PC-3 (cell line): ENCODE data around the gene GLG1. TPM values are rescaled to one million over a fixed set of nuclear protein-coding genes. Genes with fewer than 3 reads are reported as not detected.

ENCODE experiments used
- ATAC-seq: fragments of 200-7000 bp; cut with Tn5 transposase; 2 replicates; pipeline ENCODE4 v1.9.1; 2020; ENCODE audit warnings: mild to moderate bottlenecking, moderate library complexity
- BruUV-seq: library from RNA; stranded (reverse); fragments of 400-500 nt; replicated peaks from 2 replicates; lab custom pipeline; 2021; lab: Mats Ljungman, UMichigan
- CTCF ChIA-PET: fragments of 300-600 bp; sonication (Branson Sonifier 250); formaldehyde crosslinking; loops from one replicate; lab custom pipeline; 2022; ENCODE audit warnings: antibody characterized with exemption; lab: Charles Lee
- POLR2A ChIA-PET: fragments of 300-600 bp; sonication (Branson Sonifier 250); formaldehyde crosslinking; loops from one replicate; lab custom pipeline; 2022; ENCODE audit warnings: antibody characterized with exemption; ENCODE audit not compliant: unreplicated experiment; lab: Charles Lee
- DNase-seq: peaks from one replicate; pipeline ENCODE4 v3.0.0-alpha.2; 2015
- H2AFZ ChIP-seq: fragments of 300-600 bp; sonication (generic); 2 replicates; pipeline ENCODE4 v1.6.0; 2016; ENCODE audit warnings: antibody characterized with exemption, low read length
- H3F3A ChIP-seq: fragments of 300-600 bp; sonication (generic); one replicate; pipeline ENCODE4 v1.6.0; 2017; ENCODE audit warnings: antibody characterized with exemption, low read length, control low read depth, mild to moderate bottlenecking; ENCODE audit not compliant: unreplicated experiment
- H3K27ac ChIP-seq: fragments of 300-600 bp; sonication (generic); 2 replicates; pipeline ENCODE4 v1.5.1; 2016; ENCODE audit warnings: mild to moderate bottlenecking, low read length
- H3K27me3 ChIP-seq: fragments of 300-600 bp; sonication (generic); 2 replicates; pipeline ENCODE4 v1.6.1; 2016; ENCODE audit warnings: low read length, mixed read lengths
- H3K36me3 ChIP-seq: fragments of 300-600 bp; sonication (generic); 2 replicates; pipeline ENCODE4 v1.6.1; 2016; ENCODE audit warnings: low read depth, mixed run types, low read length, mixed read lengths
- H3K4me1 ChIP-seq: fragments of 300-600 bp; sonication (generic); 2 replicates; pipeline ENCODE4 v1.5.1; 2016; ENCODE audit warnings: low read length; ENCODE audit not compliant: insufficient read depth
- H3K4me2 ChIP-seq: fragments of 300-600 bp; sonication (generic); 2 replicates; pipeline ENCODE4 v1.6.0; 2016; ENCODE audit warnings: low read length
- H3K4me3 ChIP-seq: fragments of 300-600 bp; sonication (generic); 2 replicates; pipeline ENCODE4 v1.5.1; 2016; ENCODE audit warnings: mild to moderate bottlenecking, low read length, mixed read lengths
- H3K79me2 ChIP-seq: fragments of 300-600 bp; sonication (generic); 2 replicates; pipeline ENCODE4 v1.6.1; 2017; ENCODE audit warnings: low read length, mixed read lengths
- H3K9ac ChIP-seq: fragments of 300-600 bp; sonication (generic); 2 replicates; pipeline ENCODE4 v1.6.0; 2016; ENCODE audit warnings: mild to moderate bottlenecking, low read length
- H3K9me2 ChIP-seq: fragments of 300-600 bp; sonication (generic); replicated peaks from 2 replicates; pipeline ENCODE4 v1.6.1; 2016; ENCODE audit warnings: mixed run types, low read length, mixed read lengths
- H3K9me3 ChIP-seq: fragments of 300-600 bp; sonication (generic); 2 replicates; pipeline ENCODE4 v1.6.1; 2016; ENCODE audit warnings: low read length, mixed read lengths
- H4K20me1 ChIP-seq: fragments of 300-600 bp; sonication (generic); 2 replicates; pipeline ENCODE4 v1.6.1; 2016; ENCODE audit warnings: low read length, mixed read lengths
- EZH2 ChIP-seq: fragments of 300-600 bp; sonication (generic); IDR thresholded peaks from one replicate; pipeline ENCODE4 v1.6.1; 2017; ENCODE audit warnings: antibody characterized with exemption, mild to moderate bottlenecking, low read length; ENCODE audit not compliant: unreplicated experiment
- EZH2phosphoT487 ChIP-seq: fragments of 300-600 bp; sonication (generic); IDR thresholded peaks from 2 replicates; pipeline ENCODE4 v1.6.1; 2018; ENCODE audit warnings: mild to moderate bottlenecking, antibody characterized with exemption, low read length, borderline replicate concordance
- intact Hi-C: fragments of 100-400 bp; cut with micrococcal nuclease; formaldehyde crosslinking; loops from 2 replicates; pipeline ENCODE4 v1.9.0; 2023
- total RNA-seq: library from RNA; depleted of rRNA; stranded (reverse); fragments of >200 nt; gene quantifications from 2 replicates; pipeline ENCODE4 v1.2.3, GENCODE V29; 2014
- TF ChIP-seq, protein P1 (sequence below): fragments of 300-600 bp; sonication (generic); conservative IDR thresholded peaks from 2 replicates; pipeline ENCODE4 v1.5.1; 2017; ENCODE audit warnings: antibody characterized with exemption, low read depth, mild to moderate bottlenecking, low read length

GLG1 gene
- total RNA-seq, 1 experiment from 2014 or later = 63.5 TPM

DNA sequence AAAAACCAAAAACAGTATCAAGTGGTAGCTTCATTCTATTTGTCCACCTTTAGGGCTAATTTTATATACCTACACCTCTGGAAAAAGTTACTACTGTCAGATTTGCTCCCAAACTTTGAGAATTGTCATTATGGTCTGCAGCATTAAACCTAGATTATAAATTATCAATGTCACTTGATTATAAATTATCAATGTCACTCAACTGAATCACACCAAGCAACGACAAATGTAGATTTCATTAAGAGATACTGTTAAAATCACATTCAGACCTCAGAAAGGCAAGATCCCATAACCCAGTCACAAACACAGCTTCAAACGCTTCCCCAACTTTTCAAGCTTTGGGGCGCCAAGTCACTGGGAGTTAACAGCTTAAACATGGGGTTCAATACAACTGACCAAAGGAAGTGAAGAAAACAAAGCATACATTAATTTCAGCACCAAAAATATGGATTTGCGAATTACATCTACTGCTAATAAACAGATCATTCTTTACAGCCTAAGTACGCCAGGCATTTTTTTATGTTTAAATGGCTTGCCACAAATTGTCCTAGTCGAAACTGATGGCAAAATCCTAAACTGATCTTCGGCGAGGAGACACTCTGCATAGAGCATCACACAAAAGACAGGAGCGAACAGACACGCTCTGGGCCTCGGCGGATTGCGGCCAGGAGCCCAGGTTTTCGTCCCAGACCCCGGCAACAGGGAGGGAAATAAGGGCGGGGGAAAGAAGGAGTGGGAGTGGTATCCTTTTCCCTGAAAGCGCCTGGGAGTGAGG is 981 bp downstream of the GLG1 start:
- ATAC-seq (peak; percentile 8), DNase-seq (no peak)
- H3K4me1 ChIP-seq = peaks cover 31% of the 10 kb centered on the region
- TF ChIP-seq EZH2 = no peak
- TF ChIP-seq, protein P1, sequence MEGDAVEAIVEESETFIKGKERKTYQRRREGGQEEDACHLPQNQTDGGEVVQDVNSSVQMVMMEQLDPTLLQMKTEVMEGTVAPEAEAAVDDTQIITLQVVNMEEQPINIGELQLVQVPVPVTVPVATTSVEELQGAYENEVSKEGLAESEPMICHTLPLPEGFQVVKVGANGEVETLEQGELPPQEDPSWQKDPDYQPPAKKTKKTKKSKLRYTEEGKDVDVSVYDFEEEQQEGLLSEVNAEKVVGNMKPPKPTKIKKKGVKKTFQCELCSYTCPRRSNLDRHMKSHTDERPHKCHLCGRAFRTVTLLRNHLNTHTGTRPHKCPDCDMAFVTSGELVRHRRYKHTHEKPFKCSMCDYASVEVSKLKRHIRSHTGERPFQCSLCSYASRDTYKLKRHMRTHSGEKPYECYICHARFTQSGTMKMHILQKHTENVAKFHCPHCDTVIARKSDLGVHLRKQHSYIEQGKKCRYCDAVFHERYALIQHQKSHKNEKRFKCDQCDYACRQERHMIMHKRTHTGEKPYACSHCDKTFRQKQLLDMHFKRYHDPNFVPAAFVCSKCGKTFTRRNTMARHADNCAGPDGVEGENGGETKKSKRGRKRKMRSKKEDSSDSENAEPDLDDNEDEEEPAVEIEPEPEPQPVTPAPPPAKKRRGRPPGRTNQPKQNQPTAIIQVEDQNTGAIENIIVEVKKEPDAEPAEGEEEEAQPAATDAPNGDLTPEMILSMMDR = no peak
- no peak for TF ChIP-seq EZH2phosphoT487
- no TSS peak for BruUV-seq
- H2AFZ ChIP-seq = peak overlapping the region; percentile 86; the same call in 1 of the 2 replicates
- intact Hi-C loops = loop anchor here (5.0 kb wide), 1 partner anchor 124 kb away; no protein-coding TSS in a partner anchor
- peaks cover 59% of the 10 kb centered on the region for H3K79me2 ChIP-seq
- ChIA-PET CTCF (interaction anchor here (0.6 kb wide), 1 partner anchor 105 kb away, joined by 3 read pairs; no protein-coding TSS in a partner anchor), POLR2A (no interaction called here)
- no peaks in the 10 kb centered on the region for H3K9me3 ChIP-seq
- peak overlapping the region; percentile 90 for H3K9ac ChIP-seq
- peaks cover 28% of the 10 kb centered on the region for H4K20me1 ChIP-seq
- H3K36me3 ChIP-seq = no peaks in the 10 kb centered on the region
- no peaks in the 10 kb centered on the region for H3K27me3 ChIP-seq
- no peaks in the 10 kb centered on the region for H3K9me2 ChIP-seq
- peak overlapping the region; percentile 94 for H3K4me2 ChIP-seq
- peak overlapping the region; percentile 62 for H3K27ac ChIP-seq
- H3K4me3 ChIP-seq = peak overlapping the region; percentile 80
- no peaks in the 10 kb centered on the region for H3F3A ChIP-seq

DNA sequence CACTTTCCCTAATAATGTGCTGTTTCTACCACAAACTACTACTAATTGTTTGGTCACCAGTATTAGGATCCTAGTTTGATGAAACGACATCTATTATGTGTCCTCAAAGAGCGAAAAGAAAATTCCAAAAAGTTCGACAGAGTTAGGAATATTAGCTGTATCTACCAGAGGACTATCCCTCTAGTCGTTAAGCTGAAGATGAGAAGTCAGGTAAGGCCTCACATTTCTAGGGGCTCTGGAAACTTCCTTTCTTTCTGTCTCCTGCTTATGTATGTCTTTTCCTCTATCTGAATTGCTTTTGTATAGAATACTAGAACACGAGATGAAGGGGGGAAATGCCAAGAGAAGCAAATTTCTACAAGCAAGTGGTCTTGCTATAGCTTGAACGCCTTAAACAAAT is 1.6 kb downstream of the GLG1 start:
- Histone ChIP-seq H3K79me2 (peaks cover 65% of the 10 kb centered on the region), H4K20me1 (peaks cover 32% of the 10 kb centered on the region), H3K9me3 (no peaks in the 10 kb centered on the region), H3K4me1 (peaks cover 36% of the 10 kb centered on the region), H2AFZ (no peak overlapping the region), H3K4me2 (peak overlapping the region; percentile 94), H3K27me3 (no peaks in the 10 kb centered on the region), H3K27ac (no peak overlapping the region), H3F3A (no peaks in the 10 kb centered on the region), H3K9me2 (no peaks in the 10 kb centered on the region), H3K36me3 (no peaks in the 10 kb centered on the region), H3K4me3 (peak overlapping the region; percentile 80), H3K9ac (peak overlapping the region; percentile 90; the same call in 1 of the 2 replicates)
- intact Hi-C loops = loop anchor here (5.0 kb wide), 1 partner anchor 123 kb away; no protein-coding TSS in a partner anchor
- BruUV-seq = TSS peak; percentile 42
- TF ChIP-seq EZH2phosphoT487 (no peak), EZH2 (no peak)
- TF ChIP-seq, protein P1 = no peak
- ATAC-seq = no peak
- ChIA-PET POLR2A (no interaction called here), CTCF (interaction anchor here (0.6 kb wide), 1 partner anchor 105 kb away, joined by 3 read pairs; no protein-coding TSS in a partner anchor)
- DNase-seq = peak; percentile 12
